KBM-7 (cell line): ENCODE measurements around the gene NBPF9.
"Not testable (repeated sequence)": the region's sequence is repeated elsewhere in the genome, so short reads cannot be mapped to it uniquely, and the experiment has no call there.

Source experiments
- DNase-seq: peaks from one replicate; pipeline ENCODE4 v3.0.0-alpha.2; 2015
- in situ Hi-C: fragments of 300-500 bp; cut with MboI; formaldehyde crosslinking; loops from 2 replicates; pipeline ENCODE4 v1.14.3; 2020; ENCODE audit warnings: low sequenced_read_pairs, low pct_unique_long_range_greater_than_20kb, mixed read lengths

Gene NBPF9, protein sequence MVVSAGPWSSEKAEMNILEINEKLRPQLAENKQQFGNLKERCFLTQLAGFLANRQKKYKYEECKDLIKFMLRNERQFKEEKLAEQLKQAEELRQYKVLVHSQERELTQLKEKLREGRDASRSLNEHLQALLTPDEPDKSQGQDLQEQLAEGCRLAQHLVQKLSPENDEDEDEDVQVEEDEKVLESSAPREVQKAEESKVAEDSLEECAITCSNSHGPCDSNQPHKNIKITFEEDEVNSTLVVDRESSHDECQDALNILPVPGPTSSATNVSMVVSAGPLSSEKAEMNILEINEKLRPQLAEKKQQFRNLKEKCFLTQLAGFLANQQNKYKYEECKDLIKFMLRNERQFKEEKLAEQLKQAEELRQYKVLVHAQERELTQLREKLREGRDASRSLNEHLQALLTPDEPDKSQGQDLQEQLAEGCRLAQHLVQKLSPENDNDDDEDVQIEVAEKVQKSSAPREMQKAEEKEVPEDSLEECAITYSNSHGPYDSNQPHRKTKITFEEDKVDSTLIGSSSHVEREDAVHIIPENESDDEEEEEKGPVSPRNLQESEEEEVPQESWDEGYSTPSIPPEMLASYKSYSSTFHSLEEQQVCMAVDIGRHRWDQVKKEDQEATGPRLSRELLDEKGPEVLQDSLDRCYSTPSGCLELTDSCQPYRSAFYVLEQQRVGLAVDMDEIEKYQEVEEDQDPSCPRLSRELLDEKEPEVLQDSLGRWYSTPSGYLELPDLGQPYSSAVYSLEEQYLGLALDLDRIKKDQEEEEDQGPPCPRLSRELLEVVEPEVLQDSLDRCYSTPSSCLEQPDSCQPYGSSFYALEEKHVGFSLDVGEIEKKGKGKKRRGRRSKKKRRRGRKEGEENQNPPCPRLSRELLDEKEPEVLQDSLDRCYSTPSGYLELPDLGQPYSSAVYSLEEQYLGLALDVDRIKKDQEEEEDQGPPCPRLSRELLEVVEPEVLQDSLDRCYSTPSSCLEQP (N-terminal part only)

GRCh38 chr1:149103109-149104081 is at the start of gene NBPF9:
TSS of gene NBPF9 (minus strand) at chr1:149103551. CDS start at chr1:149082139, 21,412 bp downstream.
- DNase-seq = peak; percentile 30

DNA sequence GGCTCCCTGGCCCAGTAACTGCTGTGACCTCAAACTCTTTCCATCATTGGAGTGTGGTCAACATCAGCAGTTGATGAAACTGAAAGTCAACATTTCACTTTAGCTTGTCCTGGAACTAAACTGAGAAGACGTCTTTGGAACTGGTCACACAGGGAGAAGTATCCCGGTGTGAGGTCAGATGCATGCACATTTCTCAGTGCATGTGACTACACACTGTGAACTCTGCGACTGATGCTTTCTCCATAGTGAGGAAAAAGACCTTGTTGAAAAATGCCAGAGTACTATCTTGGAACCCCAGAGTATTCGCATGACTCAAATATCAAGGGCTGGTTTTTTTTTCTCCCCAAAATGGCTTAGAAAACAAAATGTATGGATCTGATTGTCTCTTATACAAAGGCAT is 46.6 kb upstream of the NBPF9 start:
- DNase-seq, in situ Hi-C loops: not testable (repeated sequence)

More at GRCh38 chr1:149103109-149104081, at the start of gene NBPF9:
- in situ Hi-C loops = not testable (repeated sequence)

GRCh38 chr1:149137585-149137984 is 34.2 kb upstream of the NBPF9 start:
- DNase-seq = not testable (repeated sequence)

GRCh38 chr1:149130938-149131337 is 27.6 kb upstream of the NBPF9 start:
- DNase-seq, in situ Hi-C loops: not testable (repeated sequence)

More at GRCh38 chr1:149137585-149137984, 34.2 kb upstream of the NBPF9 start:
- in situ Hi-C loops = not testable (repeated sequence)

DNA sequence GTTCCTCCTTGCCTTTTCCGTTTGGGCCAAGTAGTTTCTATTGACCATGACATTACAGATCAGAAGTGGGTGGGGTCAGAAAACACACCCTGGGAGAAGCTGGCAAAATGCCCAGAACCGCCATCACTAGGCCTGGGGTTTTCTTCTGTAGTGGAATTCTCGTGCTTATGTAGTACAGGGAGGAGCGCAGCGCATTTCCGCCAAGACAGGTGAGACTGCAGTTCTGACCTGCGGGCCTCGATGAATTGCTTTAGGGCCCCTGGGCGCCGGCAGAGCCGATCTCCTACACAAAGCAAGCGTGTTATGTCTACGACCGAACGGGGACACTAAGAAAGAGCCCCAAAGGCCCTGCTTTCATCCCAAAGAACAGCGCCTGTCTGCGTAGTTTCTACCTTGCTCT is 25.9 kb upstream of the NBPF9 start:
- DNase-seq, in situ Hi-C loops: not testable (repeated sequence)

GRCh38 chr1:149126555-149127145 is 23.3 kb upstream of the NBPF9 start:
- DNase-seq, in situ Hi-C loops: not testable (repeated sequence)

GRCh38 chr1:149123948-149124926 is 20.9 kb upstream of the NBPF9 start:
- peak; percentile 4 for DNase-seq
- in situ Hi-C loops = not testable (repeated sequence)

- in situ Hi-C loops, DNase-seq: not testable (repeated sequence)
Observed at GRCh38 chr1:149112828-149113227, 9.5 kb upstream of the NBPF9 start.

DNA sequence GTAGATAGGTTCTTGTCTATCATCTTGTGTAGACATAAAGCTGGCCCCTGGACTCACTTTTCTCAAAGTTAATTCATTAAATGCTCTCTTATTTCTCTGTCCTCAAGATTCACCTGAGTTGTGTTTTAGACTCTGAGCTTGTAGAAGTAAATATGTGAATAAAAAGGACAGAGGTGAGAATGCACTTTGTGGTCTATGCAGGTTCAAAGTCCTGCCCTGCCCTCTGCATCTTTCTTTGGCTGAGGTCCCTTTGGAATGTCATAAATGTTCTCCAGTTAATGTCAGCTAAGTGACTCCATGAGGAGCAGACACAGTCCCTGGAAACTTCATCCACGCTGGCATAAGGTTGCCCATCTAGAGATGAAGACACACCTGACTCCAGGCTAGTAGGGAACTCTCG is 7.0 kb upstream of the NBPF9 start:
- in situ Hi-C loops, DNase-seq: not testable (repeated sequence)

GRCh38 chr1:149102574-149102973 is 777 bp downstream of the NBPF9 start:
- in situ Hi-C loops, DNase-seq: not testable (repeated sequence)

DNA sequence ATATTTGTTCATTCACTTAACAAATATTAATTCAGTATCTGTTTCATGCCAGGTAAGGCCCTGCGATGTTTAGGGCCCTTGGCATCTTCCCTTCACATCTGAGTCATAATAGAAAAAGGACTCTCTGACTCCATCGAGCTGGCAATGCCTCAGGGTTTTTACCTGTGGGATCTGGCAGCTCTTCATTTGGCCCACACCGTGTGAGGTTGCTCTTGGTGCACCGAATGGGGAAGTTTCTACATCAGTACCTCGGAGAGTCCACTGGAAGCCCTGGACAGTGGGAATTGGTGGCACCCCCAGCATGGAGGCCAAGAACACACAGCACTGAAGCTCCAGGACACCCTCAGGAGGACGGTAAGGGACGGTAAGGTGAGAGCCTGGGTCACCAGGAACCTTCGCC is 5.1 kb downstream of the NBPF9 start:
- DNase-seq, in situ Hi-C loops: not testable (repeated sequence)

GRCh38 chr1:149093155-149093554 is 10.2 kb downstream of the NBPF9 start:
- DNase-seq = not testable (repeated sequence)

GRCh38 chr1:149075505-149076127 is 27.7 kb downstream of the NBPF9 start:
- in situ Hi-C loops, DNase-seq: not testable (repeated sequence)

More at GRCh38 chr1:149093155-149093554, 10.2 kb downstream of the NBPF9 start:
- in situ Hi-C loops = not testable (repeated sequence)

DNA sequence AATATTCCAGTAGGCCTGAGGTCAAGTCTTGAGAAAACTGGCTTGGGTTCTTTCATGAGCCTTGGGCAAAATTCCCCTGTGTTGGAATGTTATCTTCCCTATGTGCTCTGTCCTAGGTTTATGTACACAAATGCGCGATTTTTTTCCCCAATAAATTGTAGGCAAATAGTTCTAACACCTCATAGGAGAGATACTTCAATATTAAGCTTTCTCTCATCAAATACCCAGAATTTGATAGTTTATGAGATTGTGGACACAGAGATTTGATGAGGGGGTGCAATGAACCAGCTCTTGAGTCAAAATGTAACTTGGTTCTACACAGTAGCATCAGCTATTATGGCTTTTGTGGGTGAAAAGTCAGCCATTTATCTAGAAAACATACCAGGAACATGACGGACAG is 38.7 kb downstream of the NBPF9 start:
- in situ Hi-C loops, DNase-seq: not testable (repeated sequence)

- in situ Hi-C loops, DNase-seq: not testable (repeated sequence)
Observed at GRCh38 chr1:149043056-149043455, 60.3 kb downstream of the NBPF9 start.

DNA sequence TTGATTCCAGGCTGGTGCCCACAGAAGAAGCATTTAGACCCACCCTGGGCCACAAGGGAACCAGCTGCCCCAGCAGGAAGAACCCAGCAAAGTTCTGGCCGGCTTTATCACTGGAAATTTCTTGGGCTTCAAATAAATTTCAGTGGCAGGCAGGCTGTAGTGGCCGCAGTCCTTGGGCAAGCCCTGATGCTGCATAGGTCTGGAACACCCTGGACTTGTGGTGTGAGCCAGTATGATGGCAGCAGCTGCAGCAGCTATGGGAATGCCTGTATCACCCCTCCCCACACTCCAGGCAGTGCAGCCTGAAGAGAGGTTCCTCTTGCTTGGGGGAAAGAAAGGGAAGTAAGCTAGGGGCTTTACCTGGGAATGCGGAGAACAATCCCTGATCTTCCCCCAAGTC is 69.4 kb downstream of the NBPF9 start:
- DNase-seq, in situ Hi-C loops: not testable (repeated sequence)
